Measurements from ENCODE around the gene EFR3B. TPM values are rescaled to one million over a fixed set of nuclear protein-coding genes. Genes with fewer than 3 reads are reported as not detected.

Gene EFR3B, protein sequence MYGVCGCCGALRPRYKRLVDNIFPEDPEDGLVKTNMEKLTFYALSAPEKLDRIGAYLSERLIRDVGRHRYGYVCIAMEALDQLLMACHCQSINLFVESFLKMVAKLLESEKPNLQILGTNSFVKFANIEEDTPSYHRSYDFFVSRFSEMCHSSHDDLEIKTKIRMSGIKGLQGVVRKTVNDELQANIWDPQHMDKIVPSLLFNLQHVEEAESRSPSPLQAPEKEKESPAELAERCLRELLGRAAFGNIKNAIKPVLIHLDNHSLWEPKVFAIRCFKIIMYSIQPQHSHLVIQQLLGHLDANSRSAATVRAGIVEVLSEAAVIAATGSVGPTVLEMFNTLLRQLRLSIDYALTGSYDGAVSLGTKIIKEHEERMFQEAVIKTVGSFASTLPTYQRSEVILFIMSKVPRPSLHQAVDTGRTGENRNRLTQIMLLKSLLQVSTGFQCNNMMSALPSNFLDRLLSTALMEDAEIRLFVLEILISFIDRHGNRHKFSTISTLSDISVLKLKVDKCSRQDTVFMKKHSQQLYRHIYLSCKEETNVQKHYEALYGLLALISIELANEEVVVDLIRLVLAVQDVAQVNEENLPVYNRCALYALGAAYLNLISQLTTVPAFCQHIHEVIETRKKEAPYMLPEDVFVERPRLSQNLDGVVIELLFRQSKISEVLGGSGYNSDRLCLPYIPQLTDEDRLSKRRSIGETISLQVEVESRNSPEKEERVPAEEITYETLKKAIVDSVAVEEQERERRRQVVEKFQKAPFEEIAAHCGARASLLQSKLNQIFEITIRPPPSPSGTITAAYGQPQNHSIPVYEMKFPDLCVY
- 1 to 10 TPM in 2 of 4 donors, under 1 TPM in 2; 0.66 to 2.0 (median 1.0) TPM for total RNA-seq

DNA sequence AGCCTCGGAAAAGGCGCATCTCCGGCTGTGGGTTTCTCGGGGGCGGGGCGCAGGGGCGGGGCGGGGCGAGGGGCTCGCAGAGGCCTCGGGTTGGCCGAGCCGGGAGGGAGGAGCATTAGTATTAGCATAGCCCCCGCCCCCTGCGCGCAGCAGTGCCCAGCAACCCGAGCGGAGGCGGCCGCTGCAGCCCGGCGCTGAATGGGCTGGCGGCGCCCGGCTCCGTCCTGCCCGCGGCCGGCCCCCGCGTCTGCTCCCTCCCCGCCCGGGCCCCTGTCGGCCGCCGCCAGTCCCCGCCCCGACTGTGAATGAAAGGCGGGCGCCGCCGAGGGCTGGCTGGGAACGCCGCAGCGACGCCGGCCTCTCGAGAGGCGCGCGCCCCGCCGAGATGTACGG lies at the start of gene EFR3B:
TSS of gene EFR3B (plus strand) at position 149 of the 393 bp plus-strand sequence. CDS start at position 386, 237 bp downstream.
- TF ChIP-seq, protein P1, sequence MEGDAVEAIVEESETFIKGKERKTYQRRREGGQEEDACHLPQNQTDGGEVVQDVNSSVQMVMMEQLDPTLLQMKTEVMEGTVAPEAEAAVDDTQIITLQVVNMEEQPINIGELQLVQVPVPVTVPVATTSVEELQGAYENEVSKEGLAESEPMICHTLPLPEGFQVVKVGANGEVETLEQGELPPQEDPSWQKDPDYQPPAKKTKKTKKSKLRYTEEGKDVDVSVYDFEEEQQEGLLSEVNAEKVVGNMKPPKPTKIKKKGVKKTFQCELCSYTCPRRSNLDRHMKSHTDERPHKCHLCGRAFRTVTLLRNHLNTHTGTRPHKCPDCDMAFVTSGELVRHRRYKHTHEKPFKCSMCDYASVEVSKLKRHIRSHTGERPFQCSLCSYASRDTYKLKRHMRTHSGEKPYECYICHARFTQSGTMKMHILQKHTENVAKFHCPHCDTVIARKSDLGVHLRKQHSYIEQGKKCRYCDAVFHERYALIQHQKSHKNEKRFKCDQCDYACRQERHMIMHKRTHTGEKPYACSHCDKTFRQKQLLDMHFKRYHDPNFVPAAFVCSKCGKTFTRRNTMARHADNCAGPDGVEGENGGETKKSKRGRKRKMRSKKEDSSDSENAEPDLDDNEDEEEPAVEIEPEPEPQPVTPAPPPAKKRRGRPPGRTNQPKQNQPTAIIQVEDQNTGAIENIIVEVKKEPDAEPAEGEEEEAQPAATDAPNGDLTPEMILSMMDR (IDR thresholded peaks at IDR 0.05; ENCODE audit: low read depth), result no peak

DNA sequence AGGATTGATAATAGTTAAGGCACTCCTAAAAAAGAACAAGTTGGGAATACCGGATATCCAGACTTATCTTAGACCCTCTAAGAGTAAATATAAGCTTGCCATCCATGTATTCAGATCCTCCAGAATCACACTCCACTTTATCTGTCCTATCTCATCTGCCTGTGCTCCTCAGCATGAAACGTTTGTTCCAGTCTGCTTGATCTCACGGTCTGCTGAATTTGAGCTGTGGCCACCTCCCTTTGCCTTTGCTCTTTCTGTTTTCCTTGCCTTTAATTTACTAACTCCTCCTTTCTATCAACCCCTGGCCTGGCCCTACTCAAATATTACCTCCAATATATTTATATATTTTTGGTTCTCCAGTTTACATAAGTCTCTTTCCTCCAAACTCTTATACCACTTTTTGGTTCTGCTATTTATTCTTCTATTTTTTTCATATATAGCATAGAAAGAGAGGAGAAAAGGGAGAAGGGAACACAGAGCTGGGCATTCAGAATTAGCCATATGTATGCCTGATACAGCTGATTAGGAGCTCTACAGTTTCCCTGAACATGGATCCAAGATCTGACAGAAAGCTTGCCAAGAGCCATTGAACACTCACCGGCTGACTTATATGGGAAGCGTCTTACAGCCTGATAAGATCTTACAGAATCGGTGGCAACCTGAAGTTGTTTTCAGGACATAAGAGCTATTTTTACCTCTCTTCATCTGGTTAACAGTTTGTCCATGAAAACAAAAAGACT lies 48.3 kb upstream of the EFR3B start:
- TF ChIP-seq, protein P1 (IDR thresholded peaks at IDR 0.05; ENCODE audit: low read depth), result no peak

DNA sequence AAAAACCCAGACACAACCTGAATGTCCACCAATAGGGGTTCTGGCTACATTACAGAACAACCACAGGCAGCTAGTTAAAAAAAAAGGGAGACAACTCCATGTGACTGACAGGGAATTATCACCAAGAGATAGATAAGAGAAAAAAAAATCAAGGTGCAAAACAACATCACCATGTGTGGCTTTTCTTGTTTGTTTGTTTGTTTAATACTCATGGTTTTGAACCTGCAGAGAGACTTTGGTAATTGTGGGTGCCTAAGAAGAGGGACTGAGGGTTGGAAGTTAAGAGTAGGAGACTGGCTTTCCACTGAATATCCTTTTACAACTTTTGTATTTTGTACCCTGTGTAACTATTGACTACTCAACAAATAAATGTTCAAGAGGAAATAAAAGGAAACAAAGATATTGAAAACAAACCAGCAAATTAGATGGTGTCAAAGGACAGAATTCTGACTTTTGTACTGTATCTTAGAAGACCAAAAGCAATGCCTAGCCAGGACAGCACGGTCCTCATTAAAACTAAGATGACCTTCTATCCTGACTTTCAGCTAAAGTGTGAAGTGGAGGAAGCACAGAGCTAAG lies 47.6 kb upstream of the EFR3B start:
- TF ChIP-seq, protein P1 (IDR thresholded peaks at IDR 0.05; ENCODE audit: low read depth), result no peak

DNA sequence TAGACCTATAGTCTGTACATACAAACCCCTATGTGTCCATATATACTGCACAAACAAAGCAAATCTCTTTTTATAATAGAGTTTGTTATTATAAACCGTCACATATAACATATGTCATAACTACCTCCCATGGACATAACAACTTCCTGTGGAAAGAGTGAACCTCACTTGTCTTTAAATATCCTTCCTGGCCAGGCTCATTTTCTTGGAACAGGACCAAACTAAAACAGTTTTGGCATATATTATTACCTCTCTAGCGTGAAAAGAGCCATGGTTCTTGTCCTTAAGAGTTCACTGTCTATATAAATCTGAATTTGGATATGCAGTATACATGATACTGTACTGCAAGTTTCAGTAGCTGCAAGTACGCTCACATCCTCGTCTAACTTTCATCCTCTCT lies 41.8 kb upstream of the EFR3B start:
- TF ChIP-seq, protein P1 (IDR thresholded peaks at IDR 0.05; ENCODE audit: low read depth), result no peak

DNA sequence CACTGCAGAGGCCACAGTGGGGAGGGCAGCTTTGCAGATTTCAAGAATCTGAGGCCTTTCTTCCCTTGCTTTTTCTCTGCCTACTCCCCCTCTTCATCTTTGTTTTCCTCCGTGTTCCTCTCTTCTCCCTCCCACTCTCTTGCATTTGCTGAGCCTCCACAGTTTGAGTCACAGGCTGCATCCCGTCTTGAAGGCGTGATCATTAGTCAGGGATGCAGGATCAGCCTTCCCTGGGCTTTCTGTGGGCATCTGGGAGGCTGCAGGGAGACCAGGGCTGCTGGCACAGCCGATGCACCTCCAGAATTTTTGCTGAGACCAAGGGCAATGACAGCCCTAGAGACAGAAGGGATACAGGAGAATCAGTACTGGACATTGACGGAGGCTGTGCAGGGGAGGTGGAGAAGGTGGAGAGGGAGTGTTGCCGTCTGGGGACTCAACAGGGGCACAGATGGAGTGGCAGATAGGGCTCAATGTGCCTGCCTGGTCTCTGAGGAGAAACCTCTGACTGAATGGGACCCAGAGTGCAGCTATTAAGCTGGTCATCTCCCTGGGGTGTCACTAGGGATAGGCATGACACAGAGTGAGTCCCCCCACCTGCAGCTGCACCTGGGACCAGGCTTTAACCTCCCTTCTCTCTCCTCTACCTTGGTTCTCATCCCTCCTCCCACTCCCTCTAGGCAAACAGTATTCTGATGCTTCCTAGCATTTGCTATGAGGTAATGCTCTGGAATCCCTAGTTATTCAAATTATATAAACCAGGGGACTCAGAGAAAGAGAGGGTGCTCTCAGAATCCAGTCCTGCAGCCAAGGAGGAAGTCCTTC lies 41.2 kb upstream of the EFR3B start:
- TF ChIP-seq, protein P1 (IDR thresholded peaks at IDR 0.05; ENCODE audit: low read depth), result no peak

DNA sequence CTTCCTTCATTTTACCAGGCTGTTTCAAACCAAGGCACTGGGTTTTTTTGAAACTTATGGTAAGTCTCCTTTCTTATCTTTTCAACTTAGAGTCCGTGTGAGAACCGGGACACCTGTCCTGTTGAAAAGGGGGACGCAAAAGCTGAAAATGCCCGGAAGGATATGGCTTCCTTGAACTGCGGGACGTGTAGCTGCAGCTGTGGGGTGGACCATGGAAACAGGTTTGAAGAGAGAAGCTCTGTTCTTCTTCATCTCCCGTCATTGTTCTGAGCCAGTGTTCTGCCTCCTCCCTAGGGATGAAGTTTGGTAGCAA lies 40.6 kb upstream of the EFR3B start:
- TF ChIP-seq, protein P1 (IDR thresholded peaks at IDR 0.05; ENCODE audit: low read depth), result no peak

Data from subcutaneous adipose tissue (tissue), 4 donors.